SHP77 treated with DMSO at 0.1 percent for 48 hours (cell line): Measurements from ENCODE around the gene PRIMPOL.
"Not testable (repeated sequence)": the region's sequence is repeated elsewhere in the genome, so short reads cannot be mapped to it uniquely, and the experiment has no call there.

Experiments used
- DNase-seq: peaks from one replicate; lab custom pipeline; 2025; lab: John Stamatoyannopoulos, UW

PRIMPOL gene

GRCh38 chr4:184712322-184712721, 62.8 kb downstream of the PRIMPOL start:
- no peak for DNase-seq

DNA sequence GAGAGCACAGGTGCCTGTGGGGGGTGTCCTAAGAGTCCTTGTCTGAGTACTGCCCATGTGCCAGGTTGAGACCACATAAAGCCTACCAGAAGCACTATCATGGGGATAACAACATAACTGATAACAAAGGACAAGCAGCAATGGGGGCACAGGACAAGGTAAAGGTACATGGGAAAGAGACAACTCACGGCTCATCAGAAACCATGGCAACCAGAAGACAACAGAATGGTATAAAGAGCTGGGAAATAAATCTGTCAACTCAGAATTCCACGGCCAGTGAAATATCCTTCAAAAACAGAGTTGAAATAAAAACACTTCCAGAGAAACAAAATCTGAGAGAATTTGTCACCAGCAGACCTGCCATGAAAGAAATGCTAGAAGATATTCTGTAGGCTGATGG, 64.3 kb downstream of the PRIMPOL start:
- no peak for DNase-seq

DNA sequence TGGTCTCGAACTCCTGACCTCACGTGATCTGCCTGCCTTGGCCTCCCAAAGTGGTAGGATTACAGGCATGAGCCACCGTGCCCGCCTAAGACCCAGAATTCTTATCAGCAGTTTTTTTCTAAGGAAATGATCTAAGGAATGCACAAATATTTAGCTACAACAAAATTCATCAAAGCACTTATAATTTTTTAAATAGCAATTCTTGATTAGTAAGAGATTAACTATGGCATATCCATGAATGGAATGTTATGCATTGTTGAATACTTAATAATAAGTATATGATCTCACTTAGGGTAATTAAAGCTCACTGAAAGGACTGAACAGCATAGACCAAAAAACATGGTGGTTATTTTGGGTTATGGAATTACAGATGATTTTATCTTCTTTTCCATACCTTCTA, 66.0 kb downstream of the PRIMPOL start:
- DNase-seq, result no peak

- no peak for DNase-seq
These were observed 69.9 kb downstream of the PRIMPOL start for GRCh38 chr4:184719407-184719806.

GRCh38 chr4:184721254-184721653, 71.7 kb downstream of the PRIMPOL start:
- DNase-seq, result no peak

DNA sequence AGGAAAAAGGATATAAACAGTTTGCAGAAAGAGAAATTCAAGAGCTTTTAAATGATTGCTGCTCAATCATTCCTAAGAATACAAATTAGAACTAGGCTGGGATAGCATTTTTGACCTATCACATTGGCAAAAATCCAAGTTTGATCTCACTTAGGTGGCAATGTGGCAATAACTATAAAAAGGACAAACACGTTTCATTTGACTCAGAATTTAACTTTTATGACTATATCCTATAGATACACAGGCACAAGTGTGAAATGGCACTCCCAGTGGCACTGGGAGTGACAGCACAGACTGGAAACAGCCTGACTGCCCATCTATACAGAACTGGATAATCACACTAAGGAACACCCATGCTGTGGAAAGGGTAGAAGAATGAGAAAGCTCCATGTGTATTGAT, 73.3 kb downstream of the PRIMPOL start:
- no peak for DNase-seq

DNA sequence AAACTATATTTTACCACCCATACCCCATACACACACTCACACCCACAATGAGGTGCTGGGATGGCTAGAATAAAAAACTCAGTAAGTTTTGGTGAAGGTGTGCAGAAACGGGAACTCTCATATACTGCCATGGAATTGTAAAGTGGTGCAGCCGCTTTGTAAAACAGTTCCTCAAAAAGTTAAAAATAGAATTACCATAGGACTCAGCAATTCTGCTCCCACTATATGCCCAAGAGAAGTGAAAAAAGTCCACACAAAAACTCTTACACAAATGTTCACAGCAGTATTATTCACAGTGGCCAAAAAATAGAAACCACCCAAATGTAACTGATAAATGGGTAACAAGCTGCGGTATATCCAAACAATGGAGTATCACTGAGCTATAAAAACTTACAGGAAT, 77.9 kb downstream of the PRIMPOL start:
- no peak for DNase-seq

- no peak for DNase-seq
These were observed 79.3 kb downstream of the PRIMPOL start for GRCh38 chr4:184728858-184729257.

DNA sequence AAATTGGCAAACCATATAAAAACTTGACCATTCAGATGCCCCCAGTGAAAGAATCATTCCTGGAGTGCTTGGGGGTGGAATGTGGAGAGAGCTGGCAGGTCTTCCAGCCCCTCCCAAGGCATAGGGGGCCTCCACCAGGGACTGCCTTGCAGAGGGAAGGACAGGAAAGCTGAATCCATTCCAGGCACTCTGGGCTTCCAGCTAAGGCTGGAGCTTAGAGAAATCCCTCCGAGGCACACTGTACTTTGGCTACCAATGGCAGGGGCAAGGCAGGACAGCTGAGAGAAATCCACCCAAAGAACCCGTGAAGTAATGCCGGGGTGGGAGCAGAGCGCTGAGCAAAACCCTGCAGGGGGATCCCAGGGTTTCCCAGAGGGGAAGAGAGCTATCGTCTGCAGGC, 80.4 kb downstream of the PRIMPOL start:
- DNase-seq, result no peak

GRCh38 chr4:184731056-184731455, 81.5 kb downstream of the PRIMPOL start:
- no peak for DNase-seq

DNA sequence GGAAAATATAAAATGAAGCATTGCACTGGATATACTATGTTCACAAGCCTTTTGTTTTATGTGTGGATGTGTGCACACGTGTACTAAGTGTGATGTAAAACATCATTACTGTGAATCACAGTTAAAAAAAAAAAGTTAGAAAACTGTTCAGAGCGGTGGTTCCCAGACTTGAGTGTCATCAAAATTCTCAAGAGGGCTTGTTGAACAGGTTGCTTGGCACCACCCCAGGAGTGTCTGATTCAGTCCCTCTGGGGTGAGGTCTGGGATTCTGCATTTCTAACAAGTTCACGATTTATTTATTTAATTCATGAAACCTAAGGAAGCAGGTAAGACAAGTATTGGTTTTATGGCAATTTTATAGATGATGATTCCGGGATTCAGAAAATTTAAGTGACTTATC, 82.6 kb downstream of the PRIMPOL start:
- no peak for DNase-seq

DNA sequence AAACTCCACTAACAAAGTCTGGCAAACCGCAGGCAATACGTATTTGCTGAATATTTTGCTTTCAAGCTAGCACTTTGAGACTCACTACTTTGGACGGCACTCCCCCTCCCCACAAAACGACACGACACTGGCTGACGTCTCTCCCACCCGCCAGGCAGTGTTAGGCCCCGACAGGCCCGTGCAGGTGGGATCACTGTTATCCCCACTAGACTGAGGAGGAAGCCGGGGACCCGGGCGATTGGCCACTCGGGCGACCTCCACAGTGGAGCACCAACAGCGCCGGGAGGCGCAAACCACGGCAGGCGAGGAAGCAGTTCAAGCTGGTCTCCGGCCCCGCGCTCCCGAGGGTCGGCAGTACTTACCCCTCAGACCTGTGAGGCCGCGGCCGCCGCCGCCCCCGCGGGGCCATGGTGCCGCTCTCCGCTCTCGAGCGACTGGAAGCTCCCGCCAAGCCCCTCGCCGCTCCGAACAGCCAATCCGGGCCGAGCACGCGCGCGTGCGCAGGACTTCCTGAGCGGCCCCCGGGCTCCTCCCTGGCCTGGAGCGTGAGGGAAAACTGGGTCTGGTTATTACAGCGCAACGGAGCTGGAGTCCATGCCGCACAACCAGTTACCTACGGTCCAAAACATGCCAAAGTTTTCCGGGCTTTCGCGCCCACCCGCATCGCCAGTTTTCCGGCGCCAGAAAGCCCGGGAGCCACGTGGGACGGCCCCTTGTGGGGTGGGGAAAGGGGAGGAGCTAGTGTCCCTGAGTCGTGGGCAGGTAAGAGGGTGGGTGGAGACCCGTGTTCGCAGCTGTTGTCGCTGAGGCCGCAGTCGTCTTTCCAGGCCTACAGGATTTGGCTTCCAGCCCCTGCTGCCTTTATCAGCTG, 84.4 kb downstream of the PRIMPOL start, which contains the start of gene CENPU:
Gene CENPU (minus strand): TSS at position 443 of the 871 bp plus-strand sequence. CDS start 34 bp downstream, at position 409.
- DNase-seq, result peak; percentile 87

- no peak for DNase-seq
These were observed 85.2 kb downstream of the PRIMPOL start for GRCh38 chr4:184734758-184735157.

- not testable (repeated sequence) for DNase-seq
These were observed 90.0 kb downstream of the PRIMPOL start for GRCh38 chr4:184739575-184739974.

DNA sequence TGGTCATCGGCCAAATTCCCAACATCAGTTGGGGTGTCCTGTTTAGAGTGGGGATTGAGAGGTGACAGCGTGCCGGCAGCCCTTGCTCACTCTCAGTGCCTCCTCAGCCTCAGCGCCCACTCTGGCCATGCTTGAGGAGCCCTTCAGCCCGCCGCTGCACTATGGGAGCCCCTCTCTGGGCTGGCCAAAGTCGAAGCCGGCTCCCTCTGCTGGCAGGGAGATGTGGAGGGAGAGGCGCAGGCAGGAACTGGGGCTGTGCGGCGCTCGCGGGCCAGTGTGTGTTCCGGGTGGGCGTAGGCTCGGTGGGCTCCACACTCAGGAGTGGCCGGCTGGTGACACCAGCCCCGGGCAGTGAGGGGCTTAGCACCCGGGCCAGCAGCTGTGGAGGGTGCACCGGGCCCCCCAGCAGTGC, 91.4 kb downstream of the PRIMPOL start:
- DNase-seq, result no peak

DNA sequence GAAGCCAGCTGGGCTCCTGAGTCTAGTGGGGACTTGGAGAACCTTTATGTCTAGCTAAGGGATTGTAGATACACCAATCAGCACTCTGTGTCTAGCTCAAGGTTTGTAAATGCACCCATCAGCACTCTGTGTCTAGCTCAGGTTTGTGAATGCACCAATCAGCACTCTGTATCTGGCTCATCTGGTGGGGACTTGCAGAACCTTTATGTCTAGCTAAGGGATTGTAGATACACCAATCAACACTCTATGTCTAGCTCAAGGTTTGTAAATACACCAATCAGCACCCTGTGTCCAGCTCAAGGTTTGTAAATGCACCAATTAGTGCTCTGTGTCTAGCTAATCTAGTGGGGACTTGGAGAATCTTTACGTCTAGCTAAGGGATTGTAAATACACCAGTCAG, 92.1 kb downstream of the PRIMPOL start:
- not testable (repeated sequence) for DNase-seq

DNA sequence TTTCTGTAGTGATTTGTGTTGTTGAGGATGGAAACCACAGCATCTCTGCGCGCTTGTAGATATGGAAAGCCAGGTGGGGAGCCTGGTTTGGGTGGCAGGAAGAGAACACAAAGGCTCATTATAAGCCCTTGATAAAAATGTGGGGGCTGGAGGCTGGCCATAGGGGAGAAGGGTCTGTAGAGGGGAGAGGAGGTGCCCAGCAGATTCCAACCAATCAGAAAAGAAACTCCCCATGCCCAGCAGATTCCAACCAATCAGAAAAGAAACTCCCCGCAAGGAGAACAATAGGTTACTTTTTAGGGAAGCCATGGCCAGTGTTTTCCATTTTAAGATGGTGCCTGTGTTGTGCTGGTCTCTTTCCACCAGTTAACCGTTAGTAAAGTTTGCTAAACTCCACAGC, 94.1 kb downstream of the PRIMPOL start:
- no peak for DNase-seq

- no peak for DNase-seq
These were observed 94.7 kb downstream of the PRIMPOL start for GRCh38 chr4:184744236-184744635.
